ENCODE data around the gene BCAP29. TPM values are rescaled to one million over a fixed set of nuclear protein-coding genes. Genes with fewer than 3 reads are reported as not detected.

BCAP29 gene
- total RNA-seq, 1 donor from 2014 or later = 28.1 TPM

GRCh38 chr7:107588529-107589130, 8.6 kb downstream of the BCAP29 start:
- DNase-seq (ENCODE audit: low spot score in 2 of 2, unreplicated experiment in 2 of 2) = no peak
- H3K27me3 Mint-ChIP-seq (ENCODE audit: low read depth) = no peaks in the 10 kb centered on the region
- no peak overlapping the region for H3K4me3 Mint-ChIP-seq
- peaks cover 6% of the 10 kb centered on the region for H3K4me1 Mint-ChIP-seq
- no peak overlapping the region for H3K27ac Mint-ChIP-seq
- TF ChIP-seq CTCF (IDR thresholded peaks at IDR 0.05; ENCODE audit: unreplicated experiment) = no peak
- peaks cover 24% of the 10 kb centered on the region for H3K36me3 Mint-ChIP-seq
- peaks cover 6% of the 10 kb centered on the region for H3K9me3 Mint-ChIP-seq

- Mint-ChIP-seq H3K27ac (peak overlapping the region; percentile 69), H3K4me3 (no peak overlapping the region), H3K9me3 (peaks cover 6% of the 10 kb centered on the region), H3K4me1 (peaks cover 6% of the 10 kb centered on the region), H3K27me3 (ENCODE audit: low read depth) (no peaks in the 10 kb centered on the region), H3K36me3 (peaks cover 20% of the 10 kb centered on the region)
- TF ChIP-seq CTCF (IDR thresholded peaks at IDR 0.05; ENCODE audit: unreplicated experiment) = no peak
- no peak for DNase-seq (ENCODE audit: low spot score in 2 of 2, unreplicated experiment in 2 of 2)
These were observed 11.4 kb downstream of the BCAP29 start for GRCh38 chr7:107591421-107591820.

GRCh38 chr7:107592361-107593024, 12.4 kb downstream of the BCAP29 start:
- Mint-ChIP-seq H3K36me3 (peaks cover 22% of the 10 kb centered on the region), H3K27me3 (ENCODE audit: low read depth) (no peaks in the 10 kb centered on the region), H3K9me3 (peaks cover 6% of the 10 kb centered on the region), H3K4me3 (no peak overlapping the region), H3K27ac (no peak overlapping the region), H3K4me1 (peaks cover 8% of the 10 kb centered on the region)
- TF ChIP-seq CTCF (IDR thresholded peaks at IDR 0.05; ENCODE audit: unreplicated experiment) = no peak
- no peak for DNase-seq (ENCODE audit: low spot score in 2 of 2, unreplicated experiment in 2 of 2)

GRCh38 chr7:107593025-107593410, 13.0 kb downstream of the BCAP29 start:
- Mint-ChIP-seq H3K27me3 (ENCODE audit: low read depth) (no peaks in the 10 kb centered on the region), H3K4me3 (no peak overlapping the region), H3K9me3 (peaks cover 6% of the 10 kb centered on the region), H3K27ac (no peak overlapping the region), H3K36me3 (peaks cover 22% of the 10 kb centered on the region), H3K4me1 (peaks cover 8% of the 10 kb centered on the region)
- DNase-seq (ENCODE audit: low spot score in 2 of 2, unreplicated experiment in 2 of 2) = no peak
- TF ChIP-seq CTCF (IDR thresholded peaks at IDR 0.05; ENCODE audit: unreplicated experiment) = no peak

- no peaks in the 10 kb centered on the region for H3K9me3 Mint-ChIP-seq
- TF ChIP-seq CTCF (IDR thresholded peaks at IDR 0.05; ENCODE audit: unreplicated experiment) = no peak
- H3K27ac Mint-ChIP-seq = no peak overlapping the region
- no peak for DNase-seq (ENCODE audit: low spot score in 2 of 2, unreplicated experiment in 2 of 2)
- H3K4me3 Mint-ChIP-seq = no peak overlapping the region
- peaks cover 8% of the 10 kb centered on the region for H3K4me1 Mint-ChIP-seq
- no peaks in the 10 kb centered on the region for H3K27me3 Mint-ChIP-seq (ENCODE audit: low read depth)
- H3K36me3 Mint-ChIP-seq = peaks cover 14% of the 10 kb centered on the region
These were observed 15.1 kb downstream of the BCAP29 start for GRCh38 chr7:107594961-107595737.

Measured in mesothelial cell of epicardium (in vitro differentiated cells).